ENCODE measurements around the gene VWDE. TPM values are rescaled to one million over a fixed set of nuclear protein-coding genes. Genes with fewer than 3 reads are reported as not detected.
A peak's percentile ranks its signal among the peaks of the same experiment; 100 is the strongest.
"Not testable (repeated sequence)": the region's sequence is repeated elsewhere in the genome, so short reads cannot be mapped to it uniquely, and the experiment has no call there.

VWDE gene
- polyA plus RNA-seq (0.27 and 0.48 TPM in 2 replicates), polyA minus RNA-seq (0.35 and 0.49 TPM in 2 replicates)

DNA sequence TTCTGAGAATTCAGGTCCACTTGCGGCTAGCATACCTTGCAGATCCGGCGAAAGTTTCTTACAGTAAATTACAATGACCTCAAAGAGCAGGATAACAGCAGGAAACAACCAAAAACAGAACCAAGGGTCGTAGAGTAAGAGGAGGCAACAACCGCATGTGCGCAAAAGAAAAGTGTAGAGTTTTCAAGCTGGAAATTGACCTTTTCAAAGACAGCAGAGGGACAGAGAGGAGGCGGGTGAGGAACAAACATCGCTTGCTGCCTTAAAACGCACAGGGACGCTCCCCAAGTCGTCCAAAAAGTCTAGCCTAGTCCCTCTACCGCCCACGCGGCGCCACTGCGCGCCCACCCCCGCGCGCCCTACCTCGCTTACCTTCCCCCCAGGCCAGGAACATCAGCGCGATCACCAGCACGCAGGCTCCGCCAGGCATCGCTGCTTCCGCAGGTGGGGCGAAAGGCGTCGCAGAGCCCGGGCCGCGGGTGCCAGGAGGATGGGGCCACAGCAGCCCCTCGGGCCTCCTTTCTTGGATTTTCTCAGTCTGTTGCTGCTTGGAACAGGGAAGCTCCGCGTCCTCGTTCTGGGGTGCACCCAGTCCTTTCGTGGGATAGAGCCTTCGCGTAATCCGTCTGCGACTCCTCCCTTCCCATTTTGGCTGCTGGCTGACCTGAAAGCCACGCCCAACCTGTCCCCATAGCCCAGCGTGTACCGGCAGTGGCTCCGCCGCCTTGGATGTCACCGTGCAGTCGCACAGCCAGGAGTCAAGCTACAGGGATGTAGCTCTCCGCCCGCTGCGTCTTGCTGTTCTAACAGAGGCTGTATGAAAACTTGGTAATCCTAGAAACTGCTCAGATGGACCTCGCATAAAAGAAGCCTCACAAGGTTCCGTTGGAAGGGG lies at the start of gene VWDE:
Gene VWDE (minus strand): TSS at position 579 of the 895 bp plus-strand sequence. CDS start 149 bp downstream, at position 430.
- Histone ChIP-seq H3F3A (ENCODE audit: insufficient read depth, low read length, poor library complexity, severe bottlenecking) (no peaks in the 10 kb centered on the region), H3K9ac (ENCODE audit: low read length) (peak within 1 kb of the TSS; percentile 39), H2AFZ (ENCODE audit: low read depth, low read length) (peak within 1 kb of the TSS; percentile 22)

DNA sequence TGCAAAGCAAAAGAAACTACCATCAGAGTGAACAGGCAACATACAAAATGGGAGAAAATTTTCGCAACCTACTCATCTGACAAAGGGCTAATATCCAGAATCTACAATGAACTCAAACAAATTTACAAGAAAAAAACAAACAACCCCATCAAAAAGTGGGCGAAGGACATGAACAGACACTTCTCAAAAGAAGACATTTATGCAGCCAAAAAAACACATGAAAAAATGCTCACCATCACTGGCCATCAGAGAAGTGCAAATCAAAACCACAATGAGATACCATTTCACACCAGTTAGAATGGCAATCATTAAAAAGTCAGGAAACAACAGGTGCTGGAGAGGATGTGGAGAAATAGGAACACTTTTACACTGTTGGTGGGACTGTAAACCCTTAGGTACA lies 49.5 kb upstream of the VWDE start:
- H4K20me1 ChIP-seq (ENCODE audit: insufficient read depth); H3K27ac ChIP-seq (ENCODE audit: low read length); H2AFZ ChIP-seq (ENCODE audit: low read depth, low read length); H3K9me2 ChIP-seq (ENCODE audit: insufficient read depth, low read length); H3K9ac ChIP-seq (ENCODE audit: low read length); H3F3A ChIP-seq (ENCODE audit: insufficient read depth, low read length, poor library complexity, severe bottlenecking); H3K4me3 ChIP-seq (ENCODE audit: low read length); H3K27me3 ChIP-seq (ENCODE audit: insufficient read depth, low read depth, low read length); H3K4me2 ChIP-seq (ENCODE audit: low read length); H3K36me3 ChIP-seq (ENCODE audit: insufficient read depth, low read length); H3K79me2 ChIP-seq (replicated peaks; ENCODE audit: insufficient read depth, low read length); H3K9me3 ChIP-seq (ENCODE audit: low read length): not testable (repeated sequence)

More for the DNA sequence above, at the start of gene VWDE:
- peak within 1 kb of the TSS; percentile 56 for H3K4me2 ChIP-seq (ENCODE audit: low read length)
- peak within 1 kb of the TSS; percentile 72 for H3K4me3 ChIP-seq (ENCODE audit: low read length)
- no peaks in the 10 kb centered on the region for H3K9me3 ChIP-seq (ENCODE audit: low read length)
- peak; percentile 24 for TF ChIP-seq SMC3 (conservative IDR thresholded peaks at IDR 0.05; ENCODE audit: poor library complexity)
- TF ChIP-seq TAF1 (IDR thresholded peaks at IDR 0.05; ENCODE audit: low read depth): no peak
- TF ChIP-seq POLR2AphosphoS5 (IDR thresholded peaks at IDR 0.05): peak; percentile 20
- no peak for TF ChIP-seq EP300 (conservative IDR thresholded peaks at IDR 0.05; ENCODE audit: poor library complexity, severe bottlenecking)
- TF ChIP-seq EZH2 (IDR thresholded peaks at IDR 0.05; ENCODE audit: borderline replicate concordance, insufficient read depth, low read length, poor library complexity, severe bottlenecking): no peak
- TF ChIP-seq MXI1 (conservative IDR thresholded peaks at IDR 0.05; ENCODE audit: poor library complexity, severe bottlenecking): peak; percentile 25
- TF ChIP-seq, protein P1, sequence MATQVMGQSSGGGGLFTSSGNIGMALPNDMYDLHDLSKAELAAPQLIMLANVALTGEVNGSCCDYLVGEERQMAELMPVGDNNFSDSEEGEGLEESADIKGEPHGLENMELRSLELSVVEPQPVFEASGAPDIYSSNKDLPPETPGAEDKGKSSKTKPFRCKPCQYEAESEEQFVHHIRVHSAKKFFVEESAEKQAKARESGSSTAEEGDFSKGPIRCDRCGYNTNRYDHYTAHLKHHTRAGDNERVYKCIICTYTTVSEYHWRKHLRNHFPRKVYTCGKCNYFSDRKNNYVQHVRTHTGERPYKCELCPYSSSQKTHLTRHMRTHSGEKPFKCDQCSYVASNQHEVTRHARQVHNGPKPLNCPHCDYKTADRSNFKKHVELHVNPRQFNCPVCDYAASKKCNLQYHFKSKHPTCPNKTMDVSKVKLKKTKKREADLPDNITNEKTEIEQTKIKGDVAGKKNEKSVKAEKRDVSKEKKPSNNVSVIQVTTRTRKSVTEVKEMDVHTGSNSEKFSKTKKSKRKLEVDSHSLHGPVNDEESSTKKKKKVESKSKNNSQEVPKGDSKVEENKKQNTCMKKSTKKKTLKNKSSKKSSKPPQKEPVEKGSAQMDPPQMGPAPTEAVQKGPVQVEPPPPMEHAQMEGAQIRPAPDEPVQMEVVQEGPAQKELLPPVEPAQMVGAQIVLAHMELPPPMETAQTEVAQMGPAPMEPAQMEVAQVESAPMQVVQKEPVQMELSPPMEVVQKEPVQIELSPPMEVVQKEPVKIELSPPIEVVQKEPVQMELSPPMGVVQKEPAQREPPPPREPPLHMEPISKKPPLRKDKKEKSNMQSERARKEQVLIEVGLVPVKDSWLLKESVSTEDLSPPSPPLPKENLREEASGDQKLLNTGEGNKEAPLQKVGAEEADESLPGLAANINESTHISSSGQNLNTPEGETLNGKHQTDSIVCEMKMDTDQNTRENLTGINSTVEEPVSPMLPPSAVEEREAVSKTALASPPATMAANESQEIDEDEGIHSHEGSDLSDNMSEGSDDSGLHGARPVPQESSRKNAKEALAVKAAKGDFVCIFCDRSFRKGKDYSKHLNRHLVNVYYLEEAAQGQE (IDR thresholded peaks at IDR 0.05; ENCODE audit: borderline replicate concordance): no peak
- peak; percentile 47 for TF ChIP-seq CTCF (IDR thresholded peaks at IDR 0.05; ENCODE audit: poor library complexity, severe bottlenecking)
- peak; percentile 11 for TF ChIP-seq RAD21 (conservative IDR thresholded peaks at IDR 0.05)
- H3K36me3 ChIP-seq (ENCODE audit: insufficient read depth, low read length): no peaks in the 10 kb centered on the region
- no peaks in the 10 kb centered on the region for H3K9me2 ChIP-seq (ENCODE audit: insufficient read depth, low read length)
- no peaks in the 10 kb centered on the region for H3K79me2 ChIP-seq (replicated peaks; ENCODE audit: insufficient read depth, low read length)
- H3K27me3 ChIP-seq (ENCODE audit: insufficient read depth, low read depth, low read length): peaks cover 38% of the 10 kb centered on the region
- no peak within 1 kb of the TSS for H3K27ac ChIP-seq (ENCODE audit: low read length)
- H4K20me1 ChIP-seq (ENCODE audit: insufficient read depth): no peaks in the 10 kb centered on the region

Measured in neural cell (in vitro differentiated cells).